ENCODE measurements around the gene MRPL4.
A peak's percentile ranks its signal among the peaks of the same experiment; 100 is the strongest.

MRPL4 gene

GRCh38 chr19:10245189-10245939, 6.7 kb upstream of the MRPL4 start:
- H2AFZ ChIP-seq (ENCODE audit: low read length) = no peak overlapping the region
- H3K4me3 ChIP-seq (ENCODE audit: low read length, poor library complexity, severe bottlenecking) = no peak overlapping the region
- H3K4me2 ChIP-seq (ENCODE audit: low read depth, low read length, poor library complexity, severe bottlenecking) = no peak overlapping the region
- H3K79me2 ChIP-seq (ENCODE audit: insufficient read depth, low read length) = no peaks in the 10 kb centered on the region
- no peaks in the 10 kb centered on the region for H3F3A ChIP-seq (ENCODE audit: low read depth)
- no peaks in the 10 kb centered on the region for H3K9me2 ChIP-seq (replicated peaks; ENCODE audit: low read depth, low read length)
- H3K4me1 ChIP-seq (ENCODE audit: insufficient read depth, low read length, poor library complexity, severe bottlenecking) = no peaks in the 10 kb centered on the region
- no peaks in the 10 kb centered on the region for H3K27me3 ChIP-seq (ENCODE audit: insufficient read depth, low read length, poor library complexity, severe bottlenecking)
- no peaks in the 10 kb centered on the region for H4K20me1 ChIP-seq (ENCODE audit: insufficient read depth, low read length, poor library complexity, severe bottlenecking)
- no peaks in the 10 kb centered on the region for H3K36me3 ChIP-seq (ENCODE audit: insufficient read depth, low read length)
- no peak for TF ChIP-seq CTCF (conservative IDR thresholded peaks at IDR 0.05; ENCODE audit: low read length)
- H3K9me3 ChIP-seq (ENCODE audit: insufficient read depth, low read depth, low read length) = no peaks in the 10 kb centered on the region
- no peak overlapping the region for H3K9ac ChIP-seq (ENCODE audit: low read depth, low read length, poor library complexity, severe bottlenecking)

- no peaks in the 10 kb centered on the region for H4K20me1 ChIP-seq (ENCODE audit: insufficient read depth, low read length, poor library complexity, severe bottlenecking)
- no peak overlapping the region for H3K4me2 ChIP-seq (ENCODE audit: low read depth, low read length, poor library complexity, severe bottlenecking)
- no peaks in the 10 kb centered on the region for H3K9me3 ChIP-seq (ENCODE audit: insufficient read depth, low read depth, low read length)
- no peaks in the 10 kb centered on the region for H3K36me3 ChIP-seq (ENCODE audit: insufficient read depth, low read length)
- H3K79me2 ChIP-seq (ENCODE audit: insufficient read depth, low read length) = no peaks in the 10 kb centered on the region
- no peak overlapping the region for H3K4me3 ChIP-seq (ENCODE audit: low read length, poor library complexity, severe bottlenecking)
- no peak overlapping the region for H2AFZ ChIP-seq (ENCODE audit: low read length)
- H3K4me1 ChIP-seq (ENCODE audit: insufficient read depth, low read length, poor library complexity, severe bottlenecking) = no peaks in the 10 kb centered on the region
- H3K9ac ChIP-seq (ENCODE audit: low read depth, low read length, poor library complexity, severe bottlenecking) = no peak overlapping the region
- no peaks in the 10 kb centered on the region for H3K27me3 ChIP-seq (ENCODE audit: insufficient read depth, low read length, poor library complexity, severe bottlenecking)
- no peaks in the 10 kb centered on the region for H3F3A ChIP-seq (ENCODE audit: low read depth)
- no peaks in the 10 kb centered on the region for H3K9me2 ChIP-seq (replicated peaks; ENCODE audit: low read depth, low read length)
- TF ChIP-seq EZH2phosphoT487 (IDR thresholded peaks at IDR 0.05; ENCODE audit: borderline replicate concordance) (no peak), CTCF (conservative IDR thresholded peaks at IDR 0.05; ENCODE audit: low read length) (no peak)
Observed at GRCh38 chr19:10246511-10246910, 5.5 kb upstream of the MRPL4 start.

- peak overlapping the region; percentile 79 for H3K4me3 ChIP-seq (ENCODE audit: low read length, poor library complexity, severe bottlenecking)
- 0 out of 2 replicates have a peak overlapping the region, but pooled peaks have one; percentile 93 for H2AFZ ChIP-seq (ENCODE audit: low read length)
- no peaks in the 10 kb centered on the region for H3F3A ChIP-seq (ENCODE audit: low read depth)
- no peaks in the 10 kb centered on the region for H3K9me3 ChIP-seq (ENCODE audit: insufficient read depth, low read depth, low read length)
- no peaks in the 10 kb centered on the region for H3K27me3 ChIP-seq (ENCODE audit: insufficient read depth, low read length, poor library complexity, severe bottlenecking)
- no peak for TF ChIP-seq EZH2phosphoT487 (IDR thresholded peaks at IDR 0.05; ENCODE audit: borderline replicate concordance)
- no peak for TF ChIP-seq CTCF (conservative IDR thresholded peaks at IDR 0.05; ENCODE audit: low read length)
- peak overlapping the region; percentile 87 for H3K4me2 ChIP-seq (ENCODE audit: low read depth, low read length, poor library complexity, severe bottlenecking)
- H3K79me2 ChIP-seq (ENCODE audit: insufficient read depth, low read length) = peaks cover 23% of the 10 kb centered on the region
- H4K20me1 ChIP-seq (ENCODE audit: insufficient read depth, low read length, poor library complexity, severe bottlenecking) = peaks cover 12% of the 10 kb centered on the region
- peak overlapping the region; percentile 85 for H3K9ac ChIP-seq (ENCODE audit: low read depth, low read length, poor library complexity, severe bottlenecking)
- peaks cover 9% of the 10 kb centered on the region; the same call in 1 of the 2 replicates for H3K36me3 ChIP-seq (ENCODE audit: insufficient read depth, low read length)
- no peaks in the 10 kb centered on the region for H3K9me2 ChIP-seq (replicated peaks; ENCODE audit: low read depth, low read length)
- H3K4me1 ChIP-seq (ENCODE audit: insufficient read depth, low read length, poor library complexity, severe bottlenecking) = peaks cover 4% of the 10 kb centered on the region
Observed at GRCh38 chr19:10252707-10253106, 693 bp downstream of the MRPL4 start.
